HL-60 (cell line): ENCODE data around the gene SLC1A6.
"Not testable (repeated sequence)": the region's sequence is repeated elsewhere in the genome, so short reads cannot be mapped to it uniquely, and the experiment has no call there.

Source experiments
- DNase-seq, 2 experiments: peaks; one replicate each; pipeline ENCODE4 v3.0.0-alpha.2; 2010 to 2020; ENCODE audit warnings: low read depth in 1 of 2, low spot score in 1 of 2
- H3K27ac ChIP-seq: fragments of 250-450 bp; sonication (Bioruptor Pico); replicated peaks from 2 replicates; pipeline ENCODE4 v1.5.1; 2020; ENCODE audit warnings: mild to moderate bottlenecking, moderate library complexity
- H3K27me3 ChIP-seq: fragments of 250-450 bp; sonication (Bioruptor Pico); 2 replicates; pipeline ENCODE4 v1.5.1; 2021; ENCODE audit warnings: mild to moderate bottlenecking, moderate library complexity; ENCODE audit not compliant: insufficient read depth, poor library complexity, severe bottlenecking
- H3K4me3 ChIP-seq: replicated peaks from 2 replicates; pipeline ENCODE4 v1.5.1; 2011; ENCODE audit warnings: mild to moderate bottlenecking, control low read depth, low read length; ENCODE audit not compliant: insufficient read depth
- GABPA ChIP-seq: IDR thresholded peaks from 2 replicates; pipeline ENCODE4 v1.6.1; 2012; ENCODE audit warnings: low read depth
- POLR2AphosphoS5 ChIP-seq: IDR thresholded peaks from 2 replicates; pipeline ENCODE4 v1.6.1; 2012; ENCODE audit warnings: low read depth
- REST ChIP-seq: IDR thresholded peaks from 2 replicates; pipeline ENCODE4 v1.6.1; 2012; ENCODE audit warnings: low read depth; ENCODE audit not compliant: insufficient replicate concordance
- SPI1 ChIP-seq: IDR thresholded peaks from 2 replicates; pipeline ENCODE4 v1.6.1; 2012; ENCODE audit warnings: low read depth, mild to moderate bottlenecking, borderline replicate concordance
- TF ChIP-seq, protein P1 (sequence below): IDR thresholded peaks from one replicate; pipeline ENCODE4 v1.5.1; 2011; ENCODE audit warnings: low read length, control low read depth, inconsistent platforms; ENCODE audit not compliant: insufficient read depth

Gene SLC1A6

GRCh38 chr19:15022752-15023151 is 43.1 kb upstream of the SLC1A6 start:
- TF ChIP-seq GABPA: no peak
- TF ChIP-seq POLR2AphosphoS5: no peak
- TF ChIP-seq, protein P1, sequence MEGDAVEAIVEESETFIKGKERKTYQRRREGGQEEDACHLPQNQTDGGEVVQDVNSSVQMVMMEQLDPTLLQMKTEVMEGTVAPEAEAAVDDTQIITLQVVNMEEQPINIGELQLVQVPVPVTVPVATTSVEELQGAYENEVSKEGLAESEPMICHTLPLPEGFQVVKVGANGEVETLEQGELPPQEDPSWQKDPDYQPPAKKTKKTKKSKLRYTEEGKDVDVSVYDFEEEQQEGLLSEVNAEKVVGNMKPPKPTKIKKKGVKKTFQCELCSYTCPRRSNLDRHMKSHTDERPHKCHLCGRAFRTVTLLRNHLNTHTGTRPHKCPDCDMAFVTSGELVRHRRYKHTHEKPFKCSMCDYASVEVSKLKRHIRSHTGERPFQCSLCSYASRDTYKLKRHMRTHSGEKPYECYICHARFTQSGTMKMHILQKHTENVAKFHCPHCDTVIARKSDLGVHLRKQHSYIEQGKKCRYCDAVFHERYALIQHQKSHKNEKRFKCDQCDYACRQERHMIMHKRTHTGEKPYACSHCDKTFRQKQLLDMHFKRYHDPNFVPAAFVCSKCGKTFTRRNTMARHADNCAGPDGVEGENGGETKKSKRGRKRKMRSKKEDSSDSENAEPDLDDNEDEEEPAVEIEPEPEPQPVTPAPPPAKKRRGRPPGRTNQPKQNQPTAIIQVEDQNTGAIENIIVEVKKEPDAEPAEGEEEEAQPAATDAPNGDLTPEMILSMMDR: no peak
- no peak for TF ChIP-seq REST
- TF ChIP-seq SPI1: no peak
- no peaks in the 10 kb centered on the region for H3K27me3 ChIP-seq
- no peak overlapping the region for H3K27ac ChIP-seq
- no peak overlapping the region for H3K4me3 ChIP-seq
- no peak for DNase-seq

DNA sequence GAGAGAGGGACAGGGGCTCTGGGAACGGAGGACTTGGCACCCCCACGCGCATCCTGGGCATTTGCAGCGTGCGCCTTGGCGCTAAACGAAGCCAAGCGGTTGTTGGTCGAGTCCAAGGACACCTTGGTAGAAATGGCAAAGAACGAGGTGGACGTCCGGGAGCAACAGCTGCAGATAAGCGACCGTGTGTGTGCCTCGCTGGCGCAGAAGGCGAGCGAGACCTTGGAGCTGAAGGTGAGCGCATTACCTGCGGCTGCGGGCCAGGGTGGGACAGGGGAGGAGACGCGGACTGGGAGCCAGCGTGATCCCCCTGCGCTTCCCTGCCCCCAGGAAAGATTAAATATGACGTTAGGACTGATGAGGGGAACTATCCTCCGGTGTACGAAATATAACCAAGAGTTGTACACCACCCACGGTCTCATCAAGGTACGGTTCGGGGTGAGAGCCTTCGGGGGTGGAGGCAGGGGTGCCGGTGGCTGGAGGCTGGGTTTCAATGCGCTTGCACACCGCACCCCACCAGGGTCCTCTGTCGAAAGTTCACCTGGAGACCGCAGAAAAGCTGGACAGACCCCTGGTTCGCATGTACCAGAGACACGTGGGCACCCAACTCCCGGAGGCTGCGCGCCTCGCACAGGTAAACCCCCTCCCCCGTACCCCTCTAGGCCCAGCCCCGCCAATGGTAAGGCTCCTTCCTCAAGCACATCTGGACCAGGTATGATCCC is 41.8 kb upstream of the SLC1A6 start:
- Histone ChIP-seq H3K4me3 (no peak overlapping the region), H3K27me3 (no peaks in the 10 kb centered on the region), H3K27ac (no peak overlapping the region)
- TF ChIP-seq REST (no peak), GABPA (no peak), SPI1 (no peak), POLR2AphosphoS5 (no peak)
- TF ChIP-seq, protein P1: no peak
- no peak for DNase-seq

DNA sequence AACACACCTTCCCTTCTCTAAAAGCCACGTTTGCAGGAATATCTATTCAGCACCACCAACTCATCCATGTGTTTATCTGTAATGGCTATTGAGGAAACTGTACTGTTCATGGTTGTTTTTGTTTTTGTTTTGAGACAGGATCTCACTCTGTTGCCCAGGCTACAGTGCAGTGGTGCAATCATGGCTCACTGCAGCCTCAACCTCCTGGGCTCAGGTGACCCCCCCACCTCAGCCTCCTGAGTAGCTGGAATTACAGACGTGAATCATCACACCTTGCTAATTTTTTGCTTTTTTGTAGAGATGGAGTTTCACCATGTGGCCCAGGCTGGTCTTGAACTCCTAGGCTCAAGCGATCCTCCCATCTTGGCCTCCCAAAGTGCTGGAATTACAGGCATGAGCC is 39.2 kb upstream of the SLC1A6 start:
- not testable (repeated sequence) for H3K27me3 ChIP-seq, H3K27ac ChIP-seq, H3K4me3 ChIP-seq, DNase-seq

- peaks cover 3% of the 10 kb centered on the region for H3K27me3 ChIP-seq
- peak in 1 of 2 experiments; percentile 1 for DNase-seq
- TF ChIP-seq, protein P1: no peak
- no peak for TF ChIP-seq SPI1
- TF ChIP-seq REST: peak; percentile 95
- TF ChIP-seq POLR2AphosphoS5: no peak
- no peak overlapping the region for H3K27ac ChIP-seq
- H3K4me3 ChIP-seq: no peak overlapping the region
Observed at GRCh38 chr19:15015946-15016542, 36.4 kb upstream of the SLC1A6 start.
